Measurements from ENCODE around the gene NINJ2.
A peak's percentile ranks its signal among the peaks of the same experiment; 100 is the strongest.

NINJ2 gene

GRCh38 chr12:563787-564298 lies 99.4 kb downstream of the NINJ2 start:
- DNase-seq = no peak

- DNase-seq = peak; percentile 37 to 45
Measured at GRCh38 chr12:563250-563781, 99.9 kb downstream of the NINJ2 start.

GRCh38 chr12:562634-563033 lies 100.6 kb downstream of the NINJ2 start:
- no peak for DNase-seq

GRCh38 chr12:561908-562593 lies 101.2 kb downstream of the NINJ2 start:
- no peak for DNase-seq

- DNase-seq = no peak
Measured at GRCh38 chr12:561391-561705, 101.9 kb downstream of the NINJ2 start.

- DNase-seq = no peak
Measured at GRCh38 chr12:560691-561390, 102.4 kb downstream of the NINJ2 start.

GRCh38 chr12:559906-560455 lies 103.3 kb downstream of the NINJ2 start:
- DNase-seq = no peak

- DNase-seq = no peak
Measured at GRCh38 chr12:559208-559905, 103.9 kb downstream of the NINJ2 start.

GRCh38 chr12:558580-558979 lies 104.7 kb downstream of the NINJ2 start:
- DNase-seq = no peak

- DNase-seq = no peak
Measured at GRCh38 chr12:556498-556897, 106.7 kb downstream of the NINJ2 start.

GRCh38 chr12:554001-554285 lies 109.3 kb downstream of the NINJ2 start:
- DNase-seq = no peak

- no peak for DNase-seq
Measured at GRCh38 chr12:553216-554000, 109.8 kb downstream of the NINJ2 start.

- DNase-seq = no peak
Measured at GRCh38 chr12:552466-552865, 110.8 kb downstream of the NINJ2 start.

- DNase-seq = no peak
Measured at GRCh38 chr12:550473-551260, 112.6 kb downstream of the NINJ2 start.

GRCh38 chr12:549476-550082 lies 113.7 kb downstream of the NINJ2 start:
- no peak for DNase-seq

GRCh38 chr12:547883-548470 lies 115.3 kb downstream of the NINJ2 start:
- no peak for DNase-seq

- peak; percentile 75 to 81 for DNase-seq
Measured at GRCh38 chr12:546920-547845, 116.1 kb downstream of the NINJ2 start.

- DNase-seq = no peak
Measured at GRCh38 chr12:546265-546919, 116.9 kb downstream of the NINJ2 start.

- DNase-seq = no peak
Measured at GRCh38 chr12:545835-546234, 117.4 kb downstream of the NINJ2 start.

Data from activated CD4-positive, alpha-beta T cell treated with anti-CD3 and anti-CD28 coated beads, Interleukin-2, amount 50 U/mL, for 48 hours (primary cell).